Nephron progenitor cell (in vitro differentiated cells): ENCODE data around the gene DPH6.
A peak's percentile ranks its signal among the peaks of the same experiment; 100 is the strongest.

Source experiments
- DNase-seq: peaks from one replicate; pipeline ENCODE4 v3.0.0; 2021
- H3K27ac Mint-ChIP-seq: 2 replicates; pipeline ENCODE4 v1.8.0; 2021; ENCODE audit warnings: mild to moderate bottlenecking, moderate library complexity, mixed read lengths
- H3K27me3 Mint-ChIP-seq: 2 replicates; pipeline ENCODE4 v1.8.0; 2021; ENCODE audit warnings: mild to moderate bottlenecking, low read depth, mixed read lengths; ENCODE audit not compliant: poor library complexity
- H3K36me3 Mint-ChIP-seq: 2 replicates; pipeline ENCODE4 v1.8.0; 2021; ENCODE audit warnings: low read depth, mixed read lengths
- H3K4me1 Mint-ChIP-seq: 2 replicates; pipeline ENCODE4 v1.8.0; 2021; ENCODE audit warnings: mixed read lengths
- H3K4me3 Mint-ChIP-seq: 2 replicates; pipeline ENCODE4 v1.8.0; 2021; ENCODE audit warnings: mild to moderate bottlenecking, moderate library complexity, mixed read lengths
- H3K9me3 Mint-ChIP-seq: 2 replicates; pipeline ENCODE4 v1.8.0; 2021; ENCODE audit warnings: mild to moderate bottlenecking, moderate library complexity, mixed read lengths
- TF ChIP-seq, protein P1 (sequence below): fragments of 200-600 bp; sonication (generic); IDR thresholded peaks from 2 replicates; pipeline ENCODE4 v1.5.0; 2021; ENCODE audit warnings: antibody characterized with exemption

Gene DPH6

DNA sequence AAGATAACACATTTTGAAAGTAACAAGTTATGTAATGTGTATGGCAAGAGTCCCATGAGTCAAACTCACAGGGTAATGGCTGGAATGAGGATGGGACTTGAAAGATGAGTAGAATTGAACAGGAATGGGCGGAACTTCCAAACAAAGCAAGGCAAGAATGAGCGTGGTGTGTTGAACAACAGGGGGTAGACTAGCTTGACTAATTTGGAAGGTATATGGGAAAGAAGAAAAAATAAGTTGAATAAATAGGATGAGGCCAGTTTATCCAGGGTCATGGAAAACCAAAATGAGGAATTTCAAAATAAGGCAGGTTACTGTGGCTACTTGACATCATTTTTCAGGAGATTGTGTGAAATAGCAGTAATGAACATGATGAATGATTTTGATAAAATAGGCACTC, 2.5 kb upstream of the DPH6 start:
- Mint-ChIP-seq H3K4me3 (peak overlapping the region; percentile 66), H3K4me1 (peaks cover 48% of the 10 kb centered on the region), H3K36me3 (peaks cover 34% of the 10 kb centered on the region), H3K27ac (no peak overlapping the region), H3K9me3 (peaks cover 15% of the 10 kb centered on the region), H3K27me3 (no peaks in the 10 kb centered on the region)
- DNase-seq: no peak
- TF ChIP-seq, protein P1, sequence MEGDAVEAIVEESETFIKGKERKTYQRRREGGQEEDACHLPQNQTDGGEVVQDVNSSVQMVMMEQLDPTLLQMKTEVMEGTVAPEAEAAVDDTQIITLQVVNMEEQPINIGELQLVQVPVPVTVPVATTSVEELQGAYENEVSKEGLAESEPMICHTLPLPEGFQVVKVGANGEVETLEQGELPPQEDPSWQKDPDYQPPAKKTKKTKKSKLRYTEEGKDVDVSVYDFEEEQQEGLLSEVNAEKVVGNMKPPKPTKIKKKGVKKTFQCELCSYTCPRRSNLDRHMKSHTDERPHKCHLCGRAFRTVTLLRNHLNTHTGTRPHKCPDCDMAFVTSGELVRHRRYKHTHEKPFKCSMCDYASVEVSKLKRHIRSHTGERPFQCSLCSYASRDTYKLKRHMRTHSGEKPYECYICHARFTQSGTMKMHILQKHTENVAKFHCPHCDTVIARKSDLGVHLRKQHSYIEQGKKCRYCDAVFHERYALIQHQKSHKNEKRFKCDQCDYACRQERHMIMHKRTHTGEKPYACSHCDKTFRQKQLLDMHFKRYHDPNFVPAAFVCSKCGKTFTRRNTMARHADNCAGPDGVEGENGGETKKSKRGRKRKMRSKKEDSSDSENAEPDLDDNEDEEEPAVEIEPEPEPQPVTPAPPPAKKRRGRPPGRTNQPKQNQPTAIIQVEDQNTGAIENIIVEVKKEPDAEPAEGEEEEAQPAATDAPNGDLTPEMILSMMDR: no peak

DNA sequence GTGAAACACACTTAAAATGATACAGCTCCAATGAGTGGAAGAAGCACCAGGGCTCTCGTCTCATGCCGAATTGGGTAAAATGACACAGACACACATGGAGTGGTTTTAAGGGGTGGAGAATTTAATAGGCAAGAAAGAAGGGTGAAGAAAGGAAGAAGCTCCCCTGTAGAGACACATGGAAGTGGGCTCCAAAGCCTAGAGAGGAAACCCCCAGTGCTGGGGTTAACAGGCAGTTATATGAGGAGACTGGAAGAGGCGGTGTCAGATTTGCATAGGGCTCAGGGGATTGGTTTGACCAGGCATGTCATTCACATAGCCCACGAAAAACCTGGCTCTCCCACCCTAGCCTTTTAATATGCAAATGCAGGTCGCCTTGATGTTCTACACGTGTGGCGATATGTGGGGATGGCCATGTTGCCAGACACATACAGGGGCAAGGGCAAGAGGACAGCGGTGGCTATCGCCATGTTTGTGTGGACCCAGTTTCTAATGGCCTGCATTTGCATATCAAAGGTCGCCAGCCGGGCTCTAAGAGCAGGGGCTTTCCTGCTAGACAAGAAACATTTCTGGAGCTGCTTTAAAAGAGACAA, 1.9 kb upstream of the DPH6 start:
- H3K27me3 Mint-ChIP-seq: no peaks in the 10 kb centered on the region
- no peak overlapping the region for H3K27ac Mint-ChIP-seq
- peaks cover 34% of the 10 kb centered on the region for H3K36me3 Mint-ChIP-seq
- H3K4me1 Mint-ChIP-seq: peaks cover 51% of the 10 kb centered on the region
- H3K4me3 Mint-ChIP-seq: peak overlapping the region; percentile 66
- peaks cover 15% of the 10 kb centered on the region for H3K9me3 Mint-ChIP-seq
- DNase-seq: peak; percentile 5
- TF ChIP-seq, protein P1: no peak

DNA sequence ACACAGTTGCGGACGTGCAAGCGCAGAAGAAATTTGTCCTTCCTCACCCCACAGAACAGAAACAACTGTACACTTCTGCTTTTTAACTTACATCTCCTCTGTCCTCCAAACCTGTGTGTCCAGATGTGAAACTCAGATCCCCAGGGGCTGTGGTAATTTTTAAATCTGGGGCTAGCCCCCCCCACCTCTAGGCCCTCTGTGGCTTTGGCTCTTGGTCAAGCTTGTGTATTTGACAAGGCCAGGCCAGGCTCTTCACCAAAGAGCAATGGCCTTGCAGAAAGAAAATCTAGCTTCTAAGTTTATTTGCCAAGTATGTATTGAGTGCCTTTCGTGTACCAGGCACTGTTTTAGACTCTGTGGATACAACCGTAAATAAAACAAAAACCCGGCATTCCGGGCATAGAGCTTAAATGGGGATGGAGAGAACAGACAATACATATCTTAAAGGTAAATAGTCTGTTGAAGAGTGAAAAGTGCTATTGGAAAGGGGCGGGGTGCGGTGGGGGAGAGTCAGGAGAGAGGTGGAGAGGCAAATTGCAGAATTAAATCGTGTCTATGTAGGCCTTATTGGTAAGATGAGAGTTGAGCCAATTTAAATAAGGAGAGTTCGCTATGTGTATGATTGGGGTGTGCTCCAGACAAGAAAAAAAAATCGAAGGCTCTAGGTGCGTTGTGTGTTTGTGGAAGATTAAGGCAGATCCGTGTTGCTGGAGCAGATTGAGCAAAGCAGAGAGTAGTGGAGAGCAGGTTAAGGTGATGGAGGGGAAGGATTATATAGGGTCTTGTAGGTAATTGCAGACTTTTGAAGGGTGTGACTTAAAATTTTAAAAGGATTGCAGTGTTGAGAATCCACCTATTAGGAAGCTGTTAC, 781 bp upstream of the DPH6 start:
- Mint-ChIP-seq H3K9me3 (peaks cover 15% of the 10 kb centered on the region), H3K27ac (peak overlapping the region; percentile 100), H3K4me1 (peaks cover 51% of the 10 kb centered on the region), H3K36me3 (peaks cover 34% of the 10 kb centered on the region), H3K4me3 (peak overlapping the region; percentile 98), H3K27me3 (no peaks in the 10 kb centered on the region)
- DNase-seq: no peak
- TF ChIP-seq, protein P1: no peak

DNA sequence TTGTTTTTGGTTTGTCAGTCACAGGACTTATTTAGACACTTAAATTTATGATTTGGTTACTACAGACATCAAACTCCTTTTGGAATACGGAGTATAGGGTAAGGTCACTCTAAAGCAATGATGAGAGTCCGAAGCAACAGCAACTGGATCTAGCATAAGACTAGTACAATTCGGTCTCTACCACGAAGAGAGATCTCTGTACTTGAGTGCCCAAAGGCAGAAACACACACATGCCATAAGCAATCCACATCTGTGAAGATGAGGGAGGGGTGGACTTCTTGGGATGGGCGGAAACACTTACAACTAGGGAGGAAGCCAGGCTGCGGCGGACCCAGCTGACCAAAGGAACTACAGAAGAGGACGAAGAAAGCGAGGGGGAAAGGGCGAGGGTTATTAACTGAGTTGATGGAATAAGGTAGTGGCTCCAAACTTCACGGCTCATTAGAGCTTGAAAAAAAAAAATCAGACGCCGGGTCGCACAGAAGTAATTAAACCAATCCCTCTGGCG, 595 bp downstream of the DPH6 start:
- H3K27ac Mint-ChIP-seq: peak overlapping the region; percentile 100
- H3K9me3 Mint-ChIP-seq: peaks cover 15% of the 10 kb centered on the region
- H3K4me3 Mint-ChIP-seq: peak overlapping the region; percentile 98
- H3K36me3 Mint-ChIP-seq: peaks cover 34% of the 10 kb centered on the region
- TF ChIP-seq, protein P1: no peak
- peaks cover 51% of the 10 kb centered on the region for H3K4me1 Mint-ChIP-seq
- no peaks in the 10 kb centered on the region for H3K27me3 Mint-ChIP-seq
- peak; percentile 46 for DNase-seq

DNA sequence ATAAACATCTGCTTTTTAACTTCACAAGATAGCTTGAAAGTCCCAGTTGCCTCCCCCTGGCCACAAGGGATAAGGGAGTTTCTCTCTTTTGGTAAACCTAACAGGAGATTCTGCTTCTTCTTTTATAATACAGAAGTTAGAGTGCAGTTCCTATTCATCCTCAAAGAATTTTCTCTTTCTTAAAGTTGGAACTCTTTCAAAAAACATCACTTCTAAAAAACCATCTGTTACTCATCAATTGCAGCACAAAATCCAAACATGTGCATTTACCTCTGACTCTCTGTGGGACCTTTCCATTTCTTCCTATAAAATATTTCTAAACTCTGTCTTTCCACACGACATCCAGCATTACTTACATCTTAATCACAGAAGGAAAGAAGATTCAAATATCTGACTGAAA, 5.1 kb downstream of the DPH6 start:
- peaks cover 11% of the 10 kb centered on the region for H3K36me3 Mint-ChIP-seq
- H3K9me3 Mint-ChIP-seq: no peaks in the 10 kb centered on the region
- no peak overlapping the region for H3K27ac Mint-ChIP-seq
- H3K4me3 Mint-ChIP-seq: no peak overlapping the region
- no peaks in the 10 kb centered on the region for H3K27me3 Mint-ChIP-seq
- H3K4me1 Mint-ChIP-seq: peaks cover 21% of the 10 kb centered on the region
- DNase-seq: no peak
- TF ChIP-seq, protein P1: no peak
